Activated CD4-positive, alpha-beta T cell treated with anti-CD3 and anti-CD28 coated beads, Interleukin-2, amount 50 U/mL, for 48 hours (primary cell): ENCODE measurements around the gene RNF113A.
A peak's percentile ranks its signal among the peaks of the same experiment; 100 is the strongest.
"Not testable (repeated sequence)": the region's sequence is repeated elsewhere in the genome, so short reads cannot be mapped to it uniquely, and the experiment has no call there.

Experiments used
- DNase-seq, 2 experiments: peaks; one replicate each; pipeline ENCODE4 v3.0.0-alpha.2; 2020

RNF113A gene

DNA sequence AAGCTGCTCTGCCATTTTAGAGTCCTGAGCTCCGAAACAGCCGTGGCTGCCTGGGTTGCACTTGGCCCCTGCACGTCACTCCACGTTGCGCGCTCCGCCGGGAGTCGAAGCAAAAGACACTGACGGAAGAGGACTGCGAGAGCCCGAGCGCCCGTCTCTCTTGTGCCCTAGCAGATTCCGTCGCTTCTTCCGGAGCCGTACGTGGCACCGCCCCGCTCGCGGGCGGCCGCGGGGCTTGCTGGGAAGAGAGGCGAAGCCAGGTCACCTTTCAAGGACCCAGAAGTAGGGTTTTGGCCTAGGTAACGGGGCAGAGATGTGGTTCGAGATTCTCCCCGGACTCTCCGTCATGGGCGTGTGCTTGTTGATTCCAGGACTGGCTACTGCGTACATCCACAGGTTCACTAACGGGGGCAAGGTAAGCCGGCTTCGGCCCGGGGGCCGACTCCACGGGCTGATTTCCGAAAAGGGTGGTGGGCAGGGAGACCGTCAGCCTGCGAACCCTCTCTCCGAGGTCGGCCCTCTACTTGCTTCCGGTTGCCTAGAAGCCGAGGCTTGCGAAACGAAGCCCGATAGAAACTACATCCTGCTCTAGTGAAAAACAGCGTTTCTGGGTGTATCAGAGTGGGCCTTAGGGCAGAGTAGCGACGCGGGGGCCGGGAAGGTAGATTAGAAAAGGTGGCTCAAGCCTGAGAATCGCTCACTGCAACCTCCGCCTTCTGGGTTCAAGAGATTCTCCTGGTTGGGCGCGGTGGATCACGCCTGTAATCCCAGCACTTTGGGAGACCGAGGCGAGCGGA lies at the start of gene RNF113A, which contains the start of gene NDUFA1:
Gene RNF113A, minus strand, starts transcription at position 135 of the 797 bp plus-strand sequence. Its CDS starts 120 bp downstream, at position 15.
Gene NDUFA1, plus strand, starts transcription at position 234 of the 797 bp plus-strand sequence. Its CDS starts 80 bp downstream, at position 314.
- peak; percentile 80 to 83 for DNase-seq

DNA sequence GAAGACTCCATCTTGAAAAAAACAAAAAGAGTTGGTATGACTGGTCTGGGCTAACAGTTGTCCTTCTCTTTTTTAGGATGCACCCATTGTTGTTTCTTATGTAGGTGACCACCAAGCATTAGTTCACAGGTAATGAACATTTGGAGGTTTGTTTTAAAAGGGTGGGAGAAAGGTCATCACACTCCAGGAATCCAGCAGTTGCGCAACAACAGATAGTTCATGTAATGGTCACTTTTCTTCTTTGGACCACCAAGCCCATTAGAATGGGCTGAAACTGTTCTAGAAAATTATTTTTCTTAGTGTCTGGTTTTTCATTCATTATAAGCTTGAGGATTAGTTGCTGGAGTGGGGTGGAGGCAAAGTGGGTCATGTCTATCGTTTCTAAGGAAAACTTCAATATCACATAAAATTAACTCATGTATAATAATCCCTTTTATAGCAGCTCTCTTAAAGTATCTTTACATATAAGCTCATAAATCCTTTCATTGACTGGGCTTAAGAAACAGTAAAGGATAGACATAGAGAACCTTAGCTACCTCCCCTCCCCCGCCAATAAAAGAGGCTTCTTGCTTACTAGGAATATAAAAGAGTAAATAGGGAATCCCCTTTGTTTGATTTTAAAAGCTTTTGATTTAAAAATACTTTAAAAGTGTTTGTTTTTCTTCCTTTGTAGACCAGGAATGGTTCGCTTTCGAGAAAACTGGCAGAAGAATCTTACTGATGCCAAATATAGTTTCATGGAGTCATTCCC lies 48.5 kb upstream of the RNF113A start:
- no peak for DNase-seq

DNA sequence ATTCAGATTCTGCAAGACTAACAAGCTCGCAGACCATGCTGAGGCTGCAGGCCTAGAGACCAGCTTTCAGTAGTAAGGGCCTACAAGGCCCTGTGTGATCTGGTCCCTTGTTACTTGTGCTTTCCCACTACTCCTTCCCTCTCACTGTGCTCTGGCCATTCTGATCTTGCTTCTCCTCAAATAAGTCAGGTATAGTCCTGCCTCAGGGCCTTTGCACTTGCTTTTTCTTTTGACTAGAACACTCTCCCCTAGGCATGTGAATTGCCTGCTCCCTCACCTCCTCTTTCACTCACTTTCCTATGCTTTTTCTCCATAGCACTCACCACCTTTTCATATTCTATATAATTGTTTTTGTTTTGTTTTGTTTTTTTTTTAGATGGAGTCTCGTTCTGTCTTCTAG lies 46.3 kb upstream of the RNF113A start:
- DNase-seq, result no peak

DNA sequence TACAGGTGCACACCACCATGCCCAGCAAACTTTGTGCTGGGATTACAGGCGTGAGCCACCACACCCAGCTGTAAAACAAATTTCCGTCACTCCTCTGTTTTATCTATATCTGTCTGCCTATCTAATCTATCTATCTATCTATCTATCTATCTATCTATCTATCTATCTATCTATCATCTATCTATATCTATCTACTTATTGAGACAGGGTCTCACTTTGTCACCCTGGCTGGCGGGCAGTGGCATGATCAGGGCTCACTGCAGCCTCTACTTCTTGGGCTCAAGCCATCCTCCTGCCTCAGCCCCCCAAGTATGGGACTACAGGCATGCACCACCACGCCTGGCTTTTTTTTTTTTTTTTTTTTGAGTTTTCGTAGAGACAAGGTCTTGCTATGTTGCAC lies 44.8 kb upstream of the RNF113A start:
- no peak for DNase-seq

DNA sequence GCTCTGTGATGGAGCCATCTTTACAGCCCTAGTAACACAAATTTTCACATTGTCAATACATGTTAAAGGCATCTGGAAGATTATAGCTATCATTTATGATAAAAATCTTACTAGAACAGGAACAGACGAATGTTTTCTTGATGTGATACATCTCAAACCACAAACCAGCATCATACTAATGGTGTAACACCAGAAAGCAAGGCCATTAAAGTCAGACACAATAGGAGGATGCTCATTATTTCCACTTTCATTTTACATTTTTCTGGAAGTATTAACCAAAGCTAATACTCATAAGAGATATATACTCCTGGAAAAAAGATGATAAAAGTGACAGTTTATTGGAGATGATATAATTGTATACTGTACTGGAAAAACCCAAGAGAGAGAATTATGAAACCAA lies 29.4 kb upstream of the RNF113A start:
- DNase-seq, result no peak

DNA sequence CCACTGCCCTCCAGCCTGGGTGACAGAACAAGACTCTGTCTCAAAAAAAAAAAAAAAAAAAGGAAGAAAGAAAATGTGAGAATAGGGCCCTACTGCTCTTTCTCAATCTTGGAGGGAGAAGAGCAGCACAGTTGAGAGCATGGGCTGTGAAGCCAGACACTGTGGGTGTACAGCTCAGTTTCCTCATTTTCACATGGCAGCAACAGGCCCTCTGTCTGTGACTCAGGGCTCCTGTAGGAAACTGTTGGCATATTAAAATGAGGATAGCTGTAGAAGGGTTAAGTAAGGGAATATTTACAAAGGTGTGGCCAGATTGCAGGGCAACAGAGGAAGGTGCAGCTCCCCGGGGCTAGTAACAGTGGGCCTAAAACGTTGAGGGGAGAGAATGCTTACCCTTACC lies 27.6 kb upstream of the RNF113A start:
- no peak for DNase-seq

DNA sequence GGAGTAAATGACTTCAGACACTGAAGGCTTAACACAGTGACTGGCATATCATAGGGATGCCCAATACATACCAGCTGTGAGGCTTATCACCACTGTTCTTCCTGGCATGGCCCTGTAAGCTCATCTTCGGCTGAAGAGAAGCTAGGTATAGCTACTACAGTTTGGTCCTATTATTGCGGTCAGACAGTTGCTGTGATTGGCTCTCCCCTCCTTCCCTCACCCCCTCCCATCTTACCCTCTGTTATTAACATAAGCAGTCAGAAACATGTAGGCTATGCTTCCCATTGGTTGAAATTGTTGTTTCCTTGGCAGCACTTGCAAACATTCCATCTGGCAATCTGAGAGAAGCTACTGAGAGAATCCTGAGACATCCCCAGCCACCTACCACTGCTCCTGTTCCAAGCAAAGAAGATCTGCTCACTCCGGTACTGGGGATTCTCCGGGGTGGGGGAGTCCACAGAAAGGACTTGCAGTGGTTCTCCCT lies 24.4 kb upstream of the RNF113A start, which contains the start of gene AKAP14:
Gene AKAP14, plus strand, starts transcription at position 51 of the 484 bp plus-strand sequence. CDS start 7,331 bp downstream, outside the sequence.
- DNase-seq, result no peak

DNA sequence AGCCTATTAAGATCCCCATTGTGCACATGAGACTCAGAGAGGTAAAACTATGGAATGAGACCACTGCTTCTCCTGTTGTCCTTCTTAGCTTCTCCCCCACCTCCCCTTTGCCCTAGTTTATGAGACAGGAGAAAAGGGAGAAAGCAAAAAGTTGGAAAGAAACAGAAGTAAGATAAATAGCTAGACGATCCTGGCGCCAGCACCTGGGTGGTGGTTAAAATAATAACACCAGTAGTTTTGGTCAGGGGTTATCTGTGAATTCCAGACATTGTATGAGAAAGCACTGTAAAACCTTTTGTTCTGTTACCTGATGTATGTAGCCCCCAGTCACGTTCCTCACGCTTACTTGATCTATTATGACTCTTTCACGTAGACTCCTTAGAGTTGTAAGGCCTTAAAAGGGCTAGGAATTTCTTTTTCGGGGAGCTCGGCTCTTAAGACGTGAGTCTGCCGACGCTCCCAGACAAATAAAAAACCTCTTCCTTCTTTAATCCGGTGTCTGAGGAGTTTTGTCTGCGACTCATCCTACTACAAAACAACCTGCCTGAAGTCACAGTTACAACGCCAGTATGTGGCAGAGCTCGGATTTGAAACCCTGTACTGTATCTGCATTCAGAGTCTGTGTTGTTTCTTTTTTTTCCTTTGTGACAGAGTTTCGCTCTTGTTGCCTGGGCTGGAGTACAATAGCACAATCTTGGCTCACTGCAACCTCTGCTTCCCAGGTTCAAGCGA lies 20.6 kb upstream of the RNF113A start:
- not testable (repeated sequence) for DNase-seq

DNA sequence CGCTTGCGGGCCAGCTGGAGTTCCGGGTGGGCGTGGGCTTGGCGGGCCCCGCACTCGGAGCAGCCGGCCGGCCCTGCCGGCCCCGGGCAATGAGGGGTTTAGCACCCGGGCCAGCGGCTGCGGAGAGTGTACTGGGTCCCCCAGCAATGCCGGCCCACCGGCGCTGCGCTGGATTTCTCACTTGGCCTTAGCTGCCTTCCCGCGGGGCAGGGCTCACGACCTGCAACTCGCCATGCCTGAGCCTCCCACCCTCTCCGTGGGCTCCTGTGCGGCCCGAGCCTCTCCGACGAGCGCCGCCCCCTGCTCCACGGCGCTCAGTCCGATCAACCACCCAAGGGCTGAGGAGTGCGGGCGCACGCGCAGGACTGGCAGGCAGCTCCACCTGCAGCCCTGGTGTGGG lies 19.1 kb upstream of the RNF113A start:
- not testable (repeated sequence) for DNase-seq

DNA sequence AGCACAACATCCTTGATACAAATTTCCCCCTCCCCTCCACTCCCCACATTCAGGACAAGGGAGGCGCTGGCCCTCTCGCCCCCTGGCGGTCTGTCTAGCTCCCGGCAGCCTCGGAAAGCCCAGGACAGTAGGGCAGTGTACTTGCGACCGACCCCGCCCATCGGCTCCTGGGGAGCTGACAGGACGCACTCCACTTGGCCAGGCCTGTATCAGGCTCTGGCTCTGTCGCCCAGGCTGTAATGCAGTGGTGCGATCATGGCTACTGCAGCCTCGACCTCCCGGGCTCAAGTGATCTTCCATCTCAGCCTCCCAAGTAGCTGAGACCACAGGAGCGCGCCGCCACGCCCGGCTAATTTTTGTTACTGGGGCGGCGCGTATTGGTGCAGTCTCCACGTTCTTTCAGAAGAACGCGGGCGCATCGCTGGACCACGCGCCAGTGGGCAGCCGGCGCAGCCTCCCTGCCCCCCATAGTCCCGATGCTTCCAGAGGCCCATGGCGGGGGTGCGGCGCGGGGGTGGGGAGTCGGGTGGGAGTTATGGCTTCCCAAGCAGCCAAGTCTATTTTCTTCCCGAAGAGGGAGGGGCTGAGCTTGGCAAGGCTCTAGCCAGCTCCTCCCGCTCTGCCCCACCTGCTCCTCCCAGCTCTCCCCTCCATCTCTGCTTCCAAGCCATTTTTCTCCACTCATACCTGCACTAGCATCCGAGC lies 16.3 kb upstream of the RNF113A start:
- peak; percentile 70 to 78 for DNase-seq

DNA sequence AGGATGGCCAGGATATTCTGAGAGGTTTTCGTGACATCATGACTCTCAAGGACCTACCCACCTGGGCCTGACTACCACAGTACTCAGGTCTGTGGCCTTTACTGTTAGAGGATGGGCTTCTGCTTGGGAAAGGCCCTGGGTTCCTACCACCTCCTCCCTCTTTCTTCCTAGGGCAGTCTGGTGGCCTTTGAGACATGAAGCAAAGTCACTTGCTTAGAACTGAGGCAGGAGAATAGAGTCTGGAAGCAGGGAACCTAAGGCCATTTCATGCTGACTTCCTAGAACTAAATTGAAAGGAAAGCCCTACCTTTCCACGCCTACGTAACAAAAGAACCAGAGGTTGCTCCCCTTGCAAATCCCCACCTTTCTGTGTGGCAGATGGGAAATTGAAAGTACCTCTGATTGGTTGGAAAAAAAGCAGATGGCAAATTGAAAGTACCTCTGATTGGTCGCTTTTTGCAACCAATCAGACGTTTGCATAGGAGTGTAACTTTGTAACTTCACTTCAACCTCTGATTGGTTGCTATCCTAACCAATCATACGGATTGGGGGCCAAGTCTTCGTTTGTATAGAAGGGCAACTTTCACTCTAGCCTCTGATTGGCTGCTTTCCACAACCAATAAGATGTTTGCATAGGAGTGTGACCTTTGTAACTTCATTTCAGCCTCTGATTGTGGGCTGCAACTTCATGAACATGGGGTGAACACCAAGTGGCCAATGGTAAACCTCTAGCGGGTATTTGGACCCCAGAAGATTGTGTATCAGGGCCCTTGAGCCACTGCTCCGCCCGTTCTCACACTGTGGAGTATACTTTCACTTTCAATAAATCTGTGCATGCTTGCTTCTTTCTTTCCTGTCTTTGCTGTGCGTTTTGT lies 14.3 kb upstream of the RNF113A start:
- no peak for DNase-seq

DNA sequence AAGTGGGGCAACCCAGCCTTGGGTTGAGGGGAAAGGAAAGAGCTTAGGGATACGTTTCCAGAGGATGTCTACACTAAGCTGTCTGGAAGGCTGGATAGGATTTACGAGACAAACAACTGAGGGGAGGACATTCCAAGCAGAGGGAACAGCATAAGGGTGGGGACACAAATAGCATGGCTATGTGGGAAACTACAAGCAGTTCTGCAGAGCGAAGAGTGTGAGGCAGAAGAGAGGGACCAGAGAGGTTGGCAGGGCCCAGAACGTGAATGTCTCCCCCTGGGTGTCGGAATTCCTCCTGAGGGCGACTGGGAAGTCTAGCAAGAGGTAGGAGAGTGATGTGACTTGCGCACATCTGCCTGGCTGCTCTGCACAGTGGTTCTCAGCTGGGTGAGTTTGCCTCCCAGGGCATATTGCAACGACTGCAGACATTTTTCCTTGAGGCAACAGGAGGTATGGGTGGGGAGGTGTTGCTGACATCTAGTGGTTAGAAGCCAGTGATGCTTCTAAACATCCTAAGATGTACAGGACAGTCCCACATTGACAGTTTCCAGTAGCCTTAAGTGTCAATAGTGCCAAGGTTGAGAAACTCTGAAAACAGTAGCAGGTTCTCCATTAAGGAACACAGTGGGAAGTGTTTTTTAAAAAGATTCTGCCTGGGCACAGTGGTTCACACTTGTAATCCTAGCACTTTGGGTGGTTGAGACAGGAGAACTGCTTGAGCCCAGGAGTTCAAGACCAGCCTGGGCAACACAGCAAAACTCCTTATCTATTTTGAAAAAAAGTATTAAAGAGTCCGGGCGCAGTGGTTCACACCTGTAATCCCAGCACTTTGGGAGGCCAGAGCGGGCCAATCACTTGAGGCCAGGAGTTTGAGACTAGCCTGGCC lies 9.3 kb upstream of the RNF113A start:
- peak; percentile 13 to 18 for DNase-seq

DNA sequence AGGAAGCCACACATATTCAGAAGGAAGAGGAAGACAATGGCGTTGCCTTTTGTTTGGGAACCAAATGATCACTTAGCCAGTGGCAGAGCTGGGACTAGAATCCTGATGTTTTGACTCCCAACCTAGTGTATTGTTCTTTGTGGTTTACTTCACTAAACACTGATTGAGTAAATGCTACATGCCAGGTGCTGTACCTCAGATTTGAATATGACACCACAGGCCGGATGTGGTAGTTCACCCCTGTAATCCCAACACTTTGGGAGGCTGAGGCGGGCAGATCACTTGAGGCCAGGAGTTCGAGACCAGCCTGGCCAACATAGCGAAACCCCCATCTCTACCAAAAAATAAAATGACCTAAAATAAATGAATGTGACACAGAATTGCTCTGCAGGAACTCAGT lies 8.5 kb upstream of the RNF113A start:
- DNase-seq, result no peak

DNA sequence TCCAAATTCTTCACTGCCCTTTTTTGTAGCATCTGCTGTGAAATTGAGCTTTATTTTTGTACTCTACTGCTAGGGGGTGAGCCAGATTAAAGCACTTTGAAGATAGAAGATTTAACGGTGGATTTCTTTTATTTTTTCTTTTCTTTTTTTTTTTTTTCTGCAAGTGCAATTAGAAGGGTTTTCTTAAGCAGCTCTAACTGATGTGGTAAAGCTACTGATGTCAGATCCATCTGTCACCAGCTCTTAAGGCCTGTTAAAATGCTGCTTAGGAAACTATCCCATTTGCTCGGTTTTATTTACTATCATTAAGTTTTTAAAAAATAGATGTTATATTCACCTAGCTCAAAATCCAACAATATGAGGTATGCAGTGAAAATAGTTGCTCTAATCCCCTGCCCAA lies 7.2 kb upstream of the RNF113A start:
- no peak for DNase-seq

DNA sequence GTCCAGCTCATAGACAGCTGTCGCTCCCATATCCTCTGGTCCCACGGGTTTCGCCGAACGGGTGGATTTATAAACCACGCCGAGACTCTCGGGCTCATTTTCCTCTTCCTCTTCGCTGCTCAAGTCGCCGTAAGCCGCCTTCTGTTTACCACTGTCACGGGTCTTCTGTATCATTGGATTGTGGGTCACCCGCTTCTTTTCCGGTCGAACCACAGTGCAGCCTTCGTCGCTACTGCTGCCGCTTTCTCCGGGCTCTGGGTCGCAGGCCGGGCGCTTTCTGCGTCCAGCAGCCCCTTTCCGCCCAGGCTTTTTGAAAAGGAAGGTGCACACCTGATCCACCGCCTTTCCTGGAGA lies 311 bp downstream of the RNF113A start:
- DNase-seq, result no peak

DNA sequence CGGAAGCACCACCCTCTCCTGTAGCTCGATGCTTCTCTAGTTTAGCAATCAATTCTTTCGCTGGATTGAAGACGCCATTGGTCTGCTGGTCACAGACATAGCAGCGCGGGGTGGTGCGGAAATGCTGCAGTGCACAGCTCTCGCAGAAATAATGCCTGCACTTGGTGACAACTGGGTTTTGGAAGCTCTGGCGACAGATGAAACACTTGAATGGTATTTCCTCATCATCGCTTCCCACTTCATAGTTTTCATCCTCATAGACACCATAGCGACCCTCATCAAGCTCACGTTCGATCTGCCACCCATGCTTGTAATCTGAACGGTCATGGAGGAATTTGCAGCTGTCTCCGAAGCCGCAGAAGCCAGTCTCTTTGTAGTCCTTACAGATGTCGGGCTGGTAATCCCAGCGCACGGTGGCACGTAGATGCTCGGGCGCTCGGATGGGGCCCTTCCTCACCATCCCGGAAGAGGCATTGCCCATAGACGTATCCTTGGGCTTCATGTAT lies 854 bp downstream of the RNF113A start:
- DNase-seq, result peak; percentile 19 to 32

DNA sequence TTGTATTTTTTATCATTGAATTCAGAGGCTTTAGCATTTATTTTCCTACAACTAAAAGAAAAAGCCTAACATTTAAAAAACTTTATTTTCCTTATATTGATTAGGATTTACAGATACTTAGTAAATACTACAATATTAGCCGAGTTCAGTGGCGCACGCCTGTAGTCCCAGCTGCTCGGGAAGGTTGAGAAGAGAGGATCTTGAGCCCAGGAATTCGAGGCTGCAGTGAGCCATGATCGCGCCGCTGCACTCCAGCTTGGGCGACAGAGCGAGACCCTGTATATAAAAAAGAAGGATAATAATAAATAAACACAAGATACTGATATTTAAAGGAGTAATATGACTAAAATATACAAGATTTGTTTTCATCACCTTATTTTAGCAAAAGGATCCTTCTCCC lies 18.1 kb downstream of the RNF113A start:
- no peak for DNase-seq

DNA sequence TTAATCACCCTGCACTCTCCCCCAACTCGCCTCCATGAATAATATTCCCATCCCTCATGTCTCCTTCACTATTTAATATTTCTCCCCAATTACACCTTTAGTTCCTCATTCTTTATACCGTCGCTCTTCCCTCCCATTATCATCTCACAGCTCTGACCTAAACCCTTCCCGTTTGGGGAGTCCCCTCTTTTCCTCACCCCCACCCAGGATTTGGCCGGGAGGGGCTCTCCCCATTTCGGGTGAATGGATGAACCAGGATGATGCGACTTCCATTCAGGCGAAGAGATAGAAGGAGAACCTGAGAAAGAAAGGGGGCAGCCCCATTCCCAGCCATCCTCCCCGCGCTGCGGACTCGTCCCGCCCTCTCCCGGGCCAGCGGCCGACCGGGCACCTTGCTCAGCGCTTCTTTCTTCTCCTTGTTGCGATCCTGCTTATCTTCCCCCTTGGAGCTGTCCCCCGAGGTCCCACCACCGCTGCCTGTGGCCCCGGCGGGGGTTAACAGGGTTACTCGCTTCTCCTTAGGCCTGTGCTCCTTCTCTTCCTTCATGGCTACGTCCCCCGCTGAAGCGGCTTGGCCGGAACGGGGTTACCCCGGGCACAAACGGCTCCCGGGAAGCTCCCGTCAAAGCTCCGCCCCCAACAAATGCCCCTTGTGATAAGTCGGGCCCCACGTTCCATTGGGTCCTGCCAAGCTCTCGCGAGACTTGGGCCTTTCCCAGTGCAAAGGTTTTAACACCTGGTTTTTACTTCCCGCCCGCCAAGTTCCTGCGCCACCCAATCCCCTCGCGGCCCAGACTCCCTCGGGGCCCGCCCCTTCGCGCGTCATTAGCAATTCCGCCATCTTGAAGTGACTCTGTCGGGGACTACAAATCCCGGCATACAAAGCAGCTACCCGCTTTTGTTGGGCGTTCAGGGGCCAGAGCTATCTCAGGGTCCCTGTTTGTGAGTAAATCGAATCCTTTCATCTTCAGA lies 18.9 kb downstream of the RNF113A start, which contains the start of gene UPF3B:
Gene UPF3B, minus strand, starts transcription at position 582 of the 972 bp plus-strand sequence. Its CDS starts 35 bp downstream, at position 547.
- DNase-seq, result peak; percentile 91 to 93

DNA sequence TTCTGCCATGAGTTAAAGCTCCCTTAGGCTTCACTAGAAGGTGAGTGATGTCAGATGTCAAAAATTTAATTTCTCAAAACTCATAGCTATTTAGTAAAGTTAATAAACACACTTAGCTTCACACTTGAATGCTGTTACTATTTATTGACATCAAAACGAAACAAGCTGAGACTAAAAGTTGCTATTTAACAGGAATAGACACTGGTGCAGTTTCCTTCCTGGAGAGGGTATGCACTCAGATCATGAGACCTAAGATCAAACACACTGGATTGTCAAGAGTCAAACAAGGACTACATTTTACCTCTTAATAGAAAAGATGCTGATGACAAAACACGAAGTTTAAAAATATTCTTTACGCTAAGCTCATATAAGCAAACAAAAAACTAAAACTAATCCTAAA lies 37.6 kb downstream of the RNF113A start:
- no peak for DNase-seq
